Germinal center (tissue), 1 donor: ENCODE data around the gene TRIM47.

Experiments used
- DNase-seq: peaks from one replicate; pipeline ENCODE4 v3.0.0; 2012; ENCODE audit warnings: mixed read lengths, low spot score

Gene TRIM47

GRCh38 chr17:75878174-75878998 lies at the start of gene TRIM47:
TRIM47 (minus strand) TSS chr17:75878581; CDS start chr17:75878548, 33 bp downstream.
- no peak for DNase-seq

GRCh38 chr17:75927286-75927922 lies 49.0 kb upstream of the TRIM47 start:
- peak; percentile 73 for DNase-seq

- DNase-seq: no peak
These were observed 48.1 kb upstream of the TRIM47 start for GRCh38 chr17:75926456-75926855.

GRCh38 chr17:75925912-75926311 lies 47.5 kb upstream of the TRIM47 start:
- no peak for DNase-seq

- no peak for DNase-seq
These were observed 46.7 kb upstream of the TRIM47 start for GRCh38 chr17:75925103-75925502.

GRCh38 chr17:75922963-75923874 lies 44.8 kb upstream of the TRIM47 start:
- DNase-seq: no peak

- no peak for DNase-seq
These were observed 44.0 kb upstream of the TRIM47 start for GRCh38 chr17:75922173-75922961.

GRCh38 chr17:75921596-75921995 lies 43.2 kb upstream of the TRIM47 start:
- no peak for DNase-seq

GRCh38 chr17:75920045-75920560 lies 41.7 kb upstream of the TRIM47 start:
- DNase-seq: no peak

- DNase-seq: no peak
These were observed 41.2 kb upstream of the TRIM47 start for GRCh38 chr17:75919611-75920010.

- no peak for DNase-seq
These were observed 39.6 kb upstream of the TRIM47 start for GRCh38 chr17:75917917-75918445.

GRCh38 chr17:75917141-75917916 lies 38.9 kb upstream of the TRIM47 start:
- DNase-seq: no peak

- no peak for DNase-seq
These were observed 36.9 kb upstream of the TRIM47 start for GRCh38 chr17:75915268-75915667.

- no peak for DNase-seq
These were observed 36.4 kb upstream of the TRIM47 start for GRCh38 chr17:75914643-75915267.

- DNase-seq: no peak
These were observed 35.3 kb upstream of the TRIM47 start for GRCh38 chr17:75913537-75914210.

GRCh38 chr17:75910699-75911098 lies 32.3 kb upstream of the TRIM47 start:
- no peak for DNase-seq

- no peak for DNase-seq
These were observed 31.5 kb upstream of the TRIM47 start for GRCh38 chr17:75909812-75910274.

GRCh38 chr17:75909051-75909811 lies 30.9 kb upstream of the TRIM47 start:
- no peak for DNase-seq
